ENCODE measurements around the gene PRR33. TPM values are rescaled to one million over a fixed set of nuclear protein-coding genes. Genes with fewer than 3 reads are reported as not detected.

The PRR33 gene
- total RNA-seq, 2 experiments from 2014 or later, result 0.07 to 0.12 TPM

- Mint-ChIP-seq H3K4me3 (no peak overlapping the region), H3K36me3 (ENCODE audit: low read depth) (no peaks in the 10 kb centered on the region), H3K9me3 (no peaks in the 10 kb centered on the region), H3K27me3 (ENCODE audit: low read depth) (no peaks in the 10 kb centered on the region), H3K27ac (no peak overlapping the region), H3K4me1 (ENCODE audit: low read depth) (peaks cover 4% of the 10 kb centered on the region)
- no peak for DNase-seq
- intact Hi-C loops (cut with micrococcal nuclease), result no loop called here
- CTCF ChIA-PET, result no interaction called here
Measured at GRCh38 chr11:1933416-1934334, 42.0 kb upstream of the PRR33 start.

GRCh38 chr11:1932681-1933080 is 41.0 kb upstream of the PRR33 start:
- peaks cover 4% of the 10 kb centered on the region for H3K4me1 Mint-ChIP-seq (ENCODE audit: low read depth)
- DNase-seq, result no peak
- H3K27ac Mint-ChIP-seq, result no peak overlapping the region
- intact Hi-C loops (cut with micrococcal nuclease), result no loop called here
- H3K36me3 Mint-ChIP-seq (ENCODE audit: low read depth), result no peaks in the 10 kb centered on the region
- no peak overlapping the region for H3K4me3 Mint-ChIP-seq
- CTCF ChIA-PET, result interaction anchor here (0.6 kb wide), 1 partner anchor 238 kb away, joined by 3 read pairs; no protein-coding TSS in a partner anchor
- H3K27me3 Mint-ChIP-seq (ENCODE audit: low read depth), result no peaks in the 10 kb centered on the region
- H3K9me3 Mint-ChIP-seq, result no peaks in the 10 kb centered on the region

GRCh38 chr11:1932105-1932480 is 40.4 kb upstream of the PRR33 start:
- no peak overlapping the region for H3K4me3 Mint-ChIP-seq
- CTCF ChIA-PET, result interaction anchor here (0.6 kb wide), 1 partner anchor 238 kb away, joined by 3 read pairs; no protein-coding TSS in a partner anchor
- no peaks in the 10 kb centered on the region for H3K9me3 Mint-ChIP-seq
- no peak overlapping the region for H3K27ac Mint-ChIP-seq
- H3K27me3 Mint-ChIP-seq (ENCODE audit: low read depth), result no peaks in the 10 kb centered on the region
- no peak for DNase-seq
- intact Hi-C loops (cut with micrococcal nuclease), result no loop called here
- no peaks in the 10 kb centered on the region for H3K36me3 Mint-ChIP-seq (ENCODE audit: low read depth)
- peaks cover 4% of the 10 kb centered on the region for H3K4me1 Mint-ChIP-seq (ENCODE audit: low read depth)

GRCh38 chr11:1931341-1932104 is 39.8 kb upstream of the PRR33 start:
- DNase-seq, result no peak
- H3K27ac Mint-ChIP-seq, result no peak overlapping the region
- no peak overlapping the region for H3K4me3 Mint-ChIP-seq
- H3K9me3 Mint-ChIP-seq, result no peaks in the 10 kb centered on the region
- H3K4me1 Mint-ChIP-seq (ENCODE audit: low read depth), result peaks cover 4% of the 10 kb centered on the region
- H3K27me3 Mint-ChIP-seq (ENCODE audit: low read depth), result no peaks in the 10 kb centered on the region
- no peaks in the 10 kb centered on the region for H3K36me3 Mint-ChIP-seq (ENCODE audit: low read depth)
- intact Hi-C loops (cut with micrococcal nuclease), result no loop called here
- CTCF ChIA-PET, result interaction anchor here (0.6 kb wide), 1 partner anchor 382 kb away, joined by 3 read pairs; no protein-coding TSS in a partner anchor

GRCh38 chr11:1930462-1930830 is 38.8 kb upstream of the PRR33 start:
- CTCF ChIA-PET, result no interaction called here
- Mint-ChIP-seq H3K4me3 (no peak overlapping the region), H3K27me3 (ENCODE audit: low read depth) (no peaks in the 10 kb centered on the region), H3K36me3 (ENCODE audit: low read depth) (no peaks in the 10 kb centered on the region), H3K4me1 (ENCODE audit: low read depth) (peaks cover 4% of the 10 kb centered on the region), H3K9me3 (no peaks in the 10 kb centered on the region), H3K27ac (no peak overlapping the region)
- no peak for DNase-seq
- intact Hi-C loops (cut with micrococcal nuclease), result no loop called here

- H3K4me1 Mint-ChIP-seq (ENCODE audit: low read depth), result peaks cover 4% of the 10 kb centered on the region
- no peaks in the 10 kb centered on the region for H3K27me3 Mint-ChIP-seq (ENCODE audit: low read depth)
- no peak overlapping the region for H3K27ac Mint-ChIP-seq
- no peak overlapping the region for H3K4me3 Mint-ChIP-seq
- H3K9me3 Mint-ChIP-seq, result no peaks in the 10 kb centered on the region
- DNase-seq, result no peak
- CTCF ChIA-PET, result no interaction called here
- intact Hi-C loops (cut with micrococcal nuclease), result no loop called here
- H3K36me3 Mint-ChIP-seq (ENCODE audit: low read depth), result no peaks in the 10 kb centered on the region
Measured at GRCh38 chr11:1929621-1930461, 38.1 kb upstream of the PRR33 start.

- H3K4me3 Mint-ChIP-seq, result no peak overlapping the region
- H3K27ac Mint-ChIP-seq, result no peak overlapping the region
- no peak for DNase-seq
- H3K9me3 Mint-ChIP-seq, result no peaks in the 10 kb centered on the region
- CTCF ChIA-PET, result no interaction called here
- H3K4me1 Mint-ChIP-seq (ENCODE audit: low read depth), result peaks cover 4% of the 10 kb centered on the region
- H3K36me3 Mint-ChIP-seq (ENCODE audit: low read depth), result no peaks in the 10 kb centered on the region
- intact Hi-C loops (cut with micrococcal nuclease), result no loop called here
- no peaks in the 10 kb centered on the region for H3K27me3 Mint-ChIP-seq (ENCODE audit: low read depth)
Measured at GRCh38 chr11:1928891-1929541, 37.3 kb upstream of the PRR33 start.

- DNase-seq, result no peak
- intact Hi-C loops (cut with micrococcal nuclease), result no loop called here
- H3K9me3 Mint-ChIP-seq, result no peaks in the 10 kb centered on the region
- H3K27me3 Mint-ChIP-seq (ENCODE audit: low read depth), result no peaks in the 10 kb centered on the region
- H3K4me1 Mint-ChIP-seq (ENCODE audit: low read depth), result peaks cover 4% of the 10 kb centered on the region
- H3K4me3 Mint-ChIP-seq, result no peak overlapping the region
- CTCF ChIA-PET, result no interaction called here
- H3K36me3 Mint-ChIP-seq (ENCODE audit: low read depth), result no peaks in the 10 kb centered on the region
- no peak overlapping the region for H3K27ac Mint-ChIP-seq
Measured at GRCh38 chr11:1928470-1928890, 36.8 kb upstream of the PRR33 start.

- CTCF ChIA-PET, result no interaction called here
Measured at GRCh38 chr11:1927848-1928469, 36.3 kb upstream of the PRR33 start.

GRCh38 chr11:1927026-1927847 is 35.5 kb upstream of the PRR33 start:
- CTCF ChIA-PET, result no interaction called here
- no peaks in the 10 kb centered on the region for H3K36me3 Mint-ChIP-seq (ENCODE audit: low read depth)
- no peak overlapping the region for H3K27ac Mint-ChIP-seq
- no peaks in the 10 kb centered on the region for H3K27me3 Mint-ChIP-seq (ENCODE audit: low read depth)
- intact Hi-C loops (cut with micrococcal nuclease), result no loop called here
- H3K4me3 Mint-ChIP-seq, result no peak overlapping the region
- DNase-seq, result no peak
- H3K4me1 Mint-ChIP-seq (ENCODE audit: low read depth), result peaks cover 6% of the 10 kb centered on the region
- H3K9me3 Mint-ChIP-seq, result no peaks in the 10 kb centered on the region

More at GRCh38 chr11:1927848-1928469, 36.3 kb upstream of the PRR33 start:
- Mint-ChIP-seq H3K4me3 (no peak overlapping the region), H3K27me3 (ENCODE audit: low read depth) (no peaks in the 10 kb centered on the region), H3K9me3 (no peaks in the 10 kb centered on the region), H3K4me1 (ENCODE audit: low read depth) (peaks cover 4% of the 10 kb centered on the region), H3K36me3 (ENCODE audit: low read depth) (no peaks in the 10 kb centered on the region), H3K27ac (no peak overlapping the region)
- DNase-seq, result no peak
- intact Hi-C loops (cut with micrococcal nuclease), result no loop called here
